ENCODE measurements around the gene CCDC86.

Gene CCDC86

GRCh38 chr11:60875366-60876167 lies 33.7 kb downstream of the CCDC86 start:
- H3K9me3 ChIP-seq (replicated peaks; ENCODE audit: low read length), result no peaks in the 10 kb centered on the region
- no peak overlapping the region for H3K4me3 ChIP-seq (ENCODE audit: low read length)
- no peaks in the 10 kb centered on the region for H3K27me3 ChIP-seq (ENCODE audit: control insufficient read depth, insufficient read depth, low read length)
- no peak overlapping the region for H3K9ac ChIP-seq (ENCODE audit: low read depth, low read length)
- H3K4me2 ChIP-seq (ENCODE audit: low read length), result no peak overlapping the region
- H3K36me3 ChIP-seq (ENCODE audit: insufficient read depth, low read length), result peaks cover 4% of the 10 kb centered on the region
- peaks cover 19% of the 10 kb centered on the region for H3K4me1 ChIP-seq (ENCODE audit: control insufficient read depth, insufficient read depth, low read length)

- Histone ChIP-seq H3K4me1 (ENCODE audit: control insufficient read depth, insufficient read depth, low read length) (peaks cover 19% of the 10 kb centered on the region), H3K4me2 (ENCODE audit: low read length) (no peak overlapping the region), H3K9me3 (replicated peaks; ENCODE audit: low read length) (no peaks in the 10 kb centered on the region), H3K36me3 (ENCODE audit: insufficient read depth, low read length) (peaks cover 4% of the 10 kb centered on the region), H3K9ac (ENCODE audit: low read depth, low read length) (no peak overlapping the region), H3K27me3 (ENCODE audit: control insufficient read depth, insufficient read depth, low read length) (no peaks in the 10 kb centered on the region), H3K4me3 (ENCODE audit: low read length) (no peak overlapping the region)
These were observed 34.2 kb downstream of the CCDC86 start for GRCh38 chr11:60876168-60876485.

GRCh38 chr11:60878245-60879101 lies 36.6 kb downstream of the CCDC86 start:
- Histone ChIP-seq H3K27me3 (ENCODE audit: control insufficient read depth, insufficient read depth, low read length) (no peaks in the 10 kb centered on the region), H3K4me2 (ENCODE audit: low read length) (no peak overlapping the region), H3K36me3 (ENCODE audit: insufficient read depth, low read length) (peaks cover 4% of the 10 kb centered on the region), H3K4me3 (ENCODE audit: low read length) (no peak overlapping the region), H3K4me1 (ENCODE audit: control insufficient read depth, insufficient read depth, low read length) (no peaks in the 10 kb centered on the region), H3K9ac (ENCODE audit: low read depth, low read length) (no peak overlapping the region), H3K9me3 (replicated peaks; ENCODE audit: low read length) (no peaks in the 10 kb centered on the region)

GRCh38 chr11:60879104-60879503 lies 37.2 kb downstream of the CCDC86 start:
- Histone ChIP-seq H3K36me3 (ENCODE audit: insufficient read depth, low read length) (peaks cover 4% of the 10 kb centered on the region), H3K9ac (ENCODE audit: low read depth, low read length) (no peak overlapping the region), H3K27me3 (ENCODE audit: control insufficient read depth, insufficient read depth, low read length) (no peaks in the 10 kb centered on the region), H3K4me2 (ENCODE audit: low read length) (no peak overlapping the region), H3K9me3 (replicated peaks; ENCODE audit: low read length) (no peaks in the 10 kb centered on the region), H3K4me3 (ENCODE audit: low read length) (no peak overlapping the region), H3K4me1 (ENCODE audit: control insufficient read depth, insufficient read depth, low read length) (no peaks in the 10 kb centered on the region)

- Histone ChIP-seq H3K36me3 (ENCODE audit: insufficient read depth, low read length) (peaks cover 4% of the 10 kb centered on the region), H3K9me3 (replicated peaks; ENCODE audit: low read length) (no peaks in the 10 kb centered on the region), H3K4me2 (ENCODE audit: low read length) (no peak overlapping the region), H3K4me3 (ENCODE audit: low read length) (no peak overlapping the region), H3K27me3 (ENCODE audit: control insufficient read depth, insufficient read depth, low read length) (no peaks in the 10 kb centered on the region), H3K9ac (ENCODE audit: low read depth, low read length) (no peak overlapping the region), H3K4me1 (ENCODE audit: control insufficient read depth, insufficient read depth, low read length) (no peaks in the 10 kb centered on the region)
These were observed 38.2 kb downstream of the CCDC86 start for GRCh38 chr11:60879971-60880588.

- H3K36me3 ChIP-seq (ENCODE audit: insufficient read depth, low read length), result peaks cover 4% of the 10 kb centered on the region
- no peak overlapping the region for H3K4me2 ChIP-seq (ENCODE audit: low read length)
These were observed 38.9 kb downstream of the CCDC86 start for GRCh38 chr11:60880643-60881282.

GRCh38 chr11:60887556-60887955 lies 45.6 kb downstream of the CCDC86 start:
- no peaks in the 10 kb centered on the region for H3K4me1 ChIP-seq (ENCODE audit: control insufficient read depth, insufficient read depth, low read length)
- no peak overlapping the region for H3K4me3 ChIP-seq (ENCODE audit: low read length)
- H3K9ac ChIP-seq (ENCODE audit: low read depth, low read length), result no peak overlapping the region
- peaks cover 3% of the 10 kb centered on the region for H3K36me3 ChIP-seq (ENCODE audit: insufficient read depth, low read length)
- no peaks in the 10 kb centered on the region for H3K27me3 ChIP-seq (ENCODE audit: control insufficient read depth, insufficient read depth, low read length)
- no peak overlapping the region for H3K4me2 ChIP-seq (ENCODE audit: low read length)
- no peaks in the 10 kb centered on the region for H3K9me3 ChIP-seq (replicated peaks; ENCODE audit: low read length)

More at GRCh38 chr11:60880643-60881282, 38.9 kb downstream of the CCDC86 start:
- no peak overlapping the region for H3K9ac ChIP-seq (ENCODE audit: low read depth, low read length)
- H3K27me3 ChIP-seq (ENCODE audit: control insufficient read depth, insufficient read depth, low read length), result no peaks in the 10 kb centered on the region
- H3K4me3 ChIP-seq (ENCODE audit: low read length), result no peak overlapping the region
- no peaks in the 10 kb centered on the region for H3K4me1 ChIP-seq (ENCODE audit: control insufficient read depth, insufficient read depth, low read length)
- no peaks in the 10 kb centered on the region for H3K9me3 ChIP-seq (replicated peaks; ENCODE audit: low read length)

- Histone ChIP-seq H3K4me3 (ENCODE audit: low read length) (no peak overlapping the region), H3K9ac (ENCODE audit: low read depth, low read length) (no peak overlapping the region), H3K4me1 (ENCODE audit: control insufficient read depth, insufficient read depth, low read length) (no peaks in the 10 kb centered on the region), H3K36me3 (ENCODE audit: insufficient read depth, low read length) (peaks cover 17% of the 10 kb centered on the region), H3K27me3 (ENCODE audit: control insufficient read depth, insufficient read depth, low read length) (no peaks in the 10 kb centered on the region), H3K9me3 (replicated peaks; ENCODE audit: low read length) (no peaks in the 10 kb centered on the region), H3K4me2 (ENCODE audit: low read length) (no peak overlapping the region)
These were observed 48.0 kb downstream of the CCDC86 start for GRCh38 chr11:60889869-60890311.

- no peak overlapping the region for H3K9ac ChIP-seq (ENCODE audit: low read depth, low read length)
- no peaks in the 10 kb centered on the region for H3K27me3 ChIP-seq (ENCODE audit: control insufficient read depth, insufficient read depth, low read length)
- H3K36me3 ChIP-seq (ENCODE audit: insufficient read depth, low read length), result peaks cover 26% of the 10 kb centered on the region
- H3K4me3 ChIP-seq (ENCODE audit: low read length), result no peak overlapping the region
- no peak overlapping the region for H3K4me2 ChIP-seq (ENCODE audit: low read length)
- no peaks in the 10 kb centered on the region for H3K4me1 ChIP-seq (ENCODE audit: control insufficient read depth, insufficient read depth, low read length)
- no peaks in the 10 kb centered on the region for H3K9me3 ChIP-seq (replicated peaks; ENCODE audit: low read length)
These were observed 48.8 kb downstream of the CCDC86 start for GRCh38 chr11:60890696-60891095.

- peaks cover 31% of the 10 kb centered on the region for H3K36me3 ChIP-seq (ENCODE audit: insufficient read depth, low read length)
- no peak overlapping the region for H3K4me2 ChIP-seq (ENCODE audit: low read length)
- no peaks in the 10 kb centered on the region for H3K4me1 ChIP-seq (ENCODE audit: control insufficient read depth, insufficient read depth, low read length)
- no peak overlapping the region for H3K4me3 ChIP-seq (ENCODE audit: low read length)
- no peaks in the 10 kb centered on the region for H3K27me3 ChIP-seq (ENCODE audit: control insufficient read depth, insufficient read depth, low read length)
- no peak overlapping the region for H3K9ac ChIP-seq (ENCODE audit: low read depth, low read length)
- no peaks in the 10 kb centered on the region for H3K9me3 ChIP-seq (replicated peaks; ENCODE audit: low read length)
These were observed 49.3 kb downstream of the CCDC86 start for GRCh38 chr11:60891103-60891741.

GRCh38 chr11:60895687-60896086 lies 53.8 kb downstream of the CCDC86 start:
- Histone ChIP-seq H3K9me3 (replicated peaks; ENCODE audit: low read length) (no peaks in the 10 kb centered on the region), H3K4me2 (ENCODE audit: low read length) (no peak overlapping the region), H3K9ac (ENCODE audit: low read depth, low read length) (no peak overlapping the region), H3K4me3 (ENCODE audit: low read length) (no peak overlapping the region), H3K27me3 (ENCODE audit: control insufficient read depth, insufficient read depth, low read length) (no peaks in the 10 kb centered on the region), H3K4me1 (ENCODE audit: control insufficient read depth, insufficient read depth, low read length) (no peaks in the 10 kb centered on the region), H3K36me3 (ENCODE audit: insufficient read depth, low read length) (peaks cover 73% of the 10 kb centered on the region)
